Activated T-helper 9 cell treated with anti-CD3 and anti-CD28 coated beads, Interleukin-2, amount 50 U/mL, for 16 hours (primary cell): Measurements from ENCODE around the gene ARHGEF40.
"Not testable (repeated sequence)": the region's sequence is repeated elsewhere in the genome, so short reads cannot be mapped to it uniquely, and the experiment has no call there.

Experiments
- DNase-seq: peaks from one replicate; pipeline ENCODE4 v3.0.0-alpha.2; 2020; ENCODE audit warnings: low read depth

ARHGEF40 gene

GRCh38 chr14:21039585-21040369, 30.3 kb upstream of the ARHGEF40 start:
- DNase-seq, result no peak

DNA sequence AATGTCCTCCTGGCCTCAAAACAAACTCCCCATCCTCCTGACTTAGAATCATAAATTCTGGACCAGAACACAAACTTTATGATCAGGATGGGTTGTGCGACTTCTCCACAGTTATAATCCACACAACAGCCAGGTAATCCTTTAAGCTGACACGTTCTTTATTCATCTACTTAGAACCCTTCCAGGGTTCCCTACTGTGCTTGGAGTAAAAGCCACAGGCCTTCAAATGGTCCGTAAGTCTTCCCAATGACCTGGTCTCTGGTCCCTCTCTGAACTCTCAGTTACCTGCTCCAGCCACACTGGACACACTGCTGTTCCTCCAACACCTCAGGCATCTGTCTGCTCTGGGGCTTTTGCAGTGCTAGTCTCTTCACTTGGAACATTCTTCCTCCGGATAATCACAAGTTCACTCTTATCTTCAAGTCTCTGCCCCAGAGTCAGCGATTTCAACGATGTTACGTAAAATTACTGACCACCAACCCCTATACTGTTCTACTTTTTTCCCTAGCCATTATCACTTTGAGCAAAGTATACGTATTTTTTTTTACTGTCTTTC, 29.7 kb upstream of the ARHGEF40 start:
- no peak for DNase-seq

GRCh38 chr14:21040941-21041340, 29.2 kb upstream of the ARHGEF40 start:
- not testable (repeated sequence) for DNase-seq

DNA sequence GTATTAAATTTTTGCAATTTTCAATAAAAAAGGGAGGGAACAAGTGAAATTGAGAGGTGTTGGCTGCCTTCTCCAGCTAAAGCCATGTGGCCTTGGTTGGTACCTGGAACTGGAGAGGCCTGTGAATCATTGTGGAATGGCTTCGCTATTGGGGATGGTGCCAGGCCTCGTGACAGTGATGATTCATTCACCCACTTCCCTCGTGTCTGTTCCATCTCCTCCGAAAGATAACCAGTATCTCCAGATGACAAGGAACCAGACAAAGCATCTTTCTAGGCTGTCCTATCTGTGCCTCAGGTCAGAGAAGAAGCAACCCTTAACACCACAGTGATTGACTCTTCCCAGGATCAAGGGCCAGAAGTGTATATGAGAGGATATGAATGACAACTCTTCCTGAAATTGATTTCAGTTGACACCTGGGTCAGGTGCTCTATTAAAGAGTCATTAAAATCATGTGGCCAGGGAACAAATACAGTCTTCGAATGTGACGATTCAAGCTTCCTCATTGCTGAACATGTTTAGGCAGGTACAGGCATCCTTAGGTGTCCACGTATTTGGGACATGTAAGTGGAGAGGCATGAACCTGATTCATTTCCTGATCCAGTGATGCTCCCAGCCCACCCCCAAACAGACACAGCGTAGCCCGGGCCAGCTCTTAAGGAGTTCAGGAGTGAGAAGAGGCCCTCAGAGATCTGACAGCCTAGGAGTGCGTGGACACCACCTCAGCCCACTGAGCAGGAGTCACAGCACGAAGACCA, 28.2 kb upstream of the ARHGEF40 start, which contains the start of gene RNASE7:
Gene RNASE7, plus strand, starts transcription at position 687 of the 758 bp plus-strand sequence. CDS start 631 bp downstream, outside the sequence.
- no peak for DNase-seq

- DNase-seq, result no peak
Observed at GRCh38 chr14:21042918-21043317, 27.2 kb upstream of the ARHGEF40 start.

GRCh38 chr14:21043387-21043973, 26.6 kb upstream of the ARHGEF40 start:
- DNase-seq, result no peak

DNA sequence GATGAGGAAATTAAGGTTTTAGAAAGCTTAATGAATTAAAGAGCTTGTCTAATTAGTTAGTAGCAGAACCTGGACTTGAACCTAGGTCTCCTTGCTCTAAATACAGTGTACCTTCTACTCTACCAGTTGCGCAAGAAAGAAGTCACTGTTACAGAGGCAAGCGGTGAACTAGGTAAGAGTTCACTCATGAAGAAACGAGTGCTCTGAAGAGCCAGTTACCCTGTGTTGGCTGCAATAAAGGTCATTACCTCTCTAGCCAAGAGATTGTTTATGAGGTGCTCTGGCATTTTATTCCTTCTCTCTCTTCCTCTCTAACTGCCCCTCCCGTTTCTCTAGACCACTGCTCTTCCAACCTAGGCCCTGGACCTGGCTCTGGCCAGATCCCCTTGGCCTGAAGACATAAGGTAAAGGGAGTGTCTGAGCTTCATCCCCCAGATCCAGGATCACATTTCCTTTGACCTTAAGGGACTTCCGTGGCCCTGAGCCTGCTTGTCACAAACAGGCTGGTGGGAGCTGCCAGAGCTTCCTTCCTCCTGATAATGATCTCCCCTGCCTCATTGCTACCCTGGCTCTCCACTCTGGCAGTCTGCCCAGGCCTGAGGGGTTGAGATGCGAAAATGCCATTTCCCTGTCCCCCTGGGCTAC, 26.0 kb upstream of the ARHGEF40 start:
- DNase-seq, result no peak

DNA sequence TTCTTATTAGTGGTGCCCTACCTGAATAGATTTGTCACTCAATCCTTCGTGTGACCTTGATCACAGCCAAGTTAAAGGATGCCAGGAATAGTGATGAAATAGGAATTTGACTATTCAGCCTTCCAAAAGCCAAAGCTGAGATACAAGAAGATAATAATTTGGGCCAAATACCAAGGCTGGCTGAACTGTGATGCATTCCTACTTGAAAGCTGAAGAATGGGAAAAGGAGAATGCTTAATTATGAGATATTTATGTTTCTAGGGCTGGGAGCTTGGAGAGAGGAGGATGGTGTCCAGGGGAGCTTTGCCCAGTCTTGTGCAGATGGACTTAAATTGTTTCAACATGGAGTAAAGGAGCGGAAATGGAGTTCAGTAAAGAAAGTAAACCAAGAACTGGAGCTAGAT, 22.7 kb upstream of the ARHGEF40 start:
- DNase-seq, result no peak

GRCh38 chr14:21048638-21049037, 21.5 kb upstream of the ARHGEF40 start:
- DNase-seq, result no peak

DNA sequence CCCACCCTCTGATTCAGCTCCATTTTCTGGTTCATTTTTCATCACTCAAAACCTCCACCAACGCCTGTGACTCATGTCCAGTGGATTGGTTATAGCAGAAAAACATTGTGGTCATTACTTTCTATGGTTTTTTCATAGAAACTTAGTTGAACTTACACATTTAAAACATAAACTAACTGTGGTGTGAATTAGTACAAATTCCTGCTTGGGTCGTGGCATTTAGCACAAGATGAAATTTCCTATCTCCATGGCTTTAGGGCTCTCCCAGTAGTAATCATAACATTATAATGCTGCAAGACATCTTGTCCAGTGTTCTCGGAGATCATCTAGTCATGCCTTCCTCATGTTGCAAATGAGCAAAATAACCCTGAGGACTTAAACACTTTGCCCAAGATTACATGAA, 20.8 kb upstream of the ARHGEF40 start:
- no peak for DNase-seq

- no peak for DNase-seq
Observed at GRCh38 chr14:21050597-21050996, 19.5 kb upstream of the ARHGEF40 start.

DNA sequence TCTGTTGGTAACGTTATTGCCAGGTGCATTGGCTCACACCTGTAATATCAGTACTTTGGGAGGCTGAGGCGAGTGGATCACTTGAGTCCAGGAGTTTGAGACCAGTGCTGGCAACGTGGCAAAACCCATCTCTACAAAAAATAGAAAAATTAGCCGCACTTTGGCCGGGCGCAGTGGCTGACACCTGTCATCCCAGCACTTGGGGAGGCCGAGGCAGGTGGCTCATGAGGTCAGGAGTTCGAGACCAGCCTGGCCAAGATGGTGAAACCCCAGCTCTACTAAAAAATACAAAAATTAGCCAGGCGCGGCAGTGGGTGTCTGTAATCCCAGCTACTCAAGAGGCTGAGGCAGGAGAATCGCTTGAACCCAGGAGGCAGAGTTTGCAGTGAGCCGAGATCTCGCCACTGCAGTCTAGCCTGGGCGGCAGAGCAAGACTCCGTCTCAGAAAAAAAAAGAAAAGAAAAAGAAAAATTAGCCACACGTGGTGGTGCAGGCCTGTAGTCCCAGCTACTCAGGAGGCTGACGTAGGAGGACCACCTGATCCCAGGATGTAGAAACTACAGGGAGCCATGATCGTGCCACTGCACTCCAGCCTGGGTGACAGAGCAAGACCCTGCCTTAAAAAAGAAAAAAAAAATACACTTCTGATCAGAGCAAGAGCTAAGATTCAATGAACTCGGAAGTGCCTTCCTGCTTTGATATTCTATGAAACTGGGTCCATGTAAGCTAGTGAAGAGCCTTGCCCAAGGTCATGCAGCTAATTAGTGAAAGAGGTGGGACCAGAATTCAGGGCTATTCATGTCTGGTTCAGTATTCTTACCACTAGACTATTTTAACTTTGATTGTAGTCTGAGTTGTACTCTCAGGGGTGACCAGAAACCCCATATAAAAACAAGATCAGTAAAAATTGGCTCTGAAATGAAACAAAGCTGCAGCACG, 16.7 kb upstream of the ARHGEF40 start:
- no peak for DNase-seq

GRCh38 chr14:21054123-21054767, 15.9 kb upstream of the ARHGEF40 start:
- no peak for DNase-seq

GRCh38 chr14:21054768-21055145, 15.3 kb upstream of the ARHGEF40 start:
- no peak for DNase-seq

GRCh38 chr14:21055432-21056117, 14.5 kb upstream of the ARHGEF40 start:
- no peak for DNase-seq

DNA sequence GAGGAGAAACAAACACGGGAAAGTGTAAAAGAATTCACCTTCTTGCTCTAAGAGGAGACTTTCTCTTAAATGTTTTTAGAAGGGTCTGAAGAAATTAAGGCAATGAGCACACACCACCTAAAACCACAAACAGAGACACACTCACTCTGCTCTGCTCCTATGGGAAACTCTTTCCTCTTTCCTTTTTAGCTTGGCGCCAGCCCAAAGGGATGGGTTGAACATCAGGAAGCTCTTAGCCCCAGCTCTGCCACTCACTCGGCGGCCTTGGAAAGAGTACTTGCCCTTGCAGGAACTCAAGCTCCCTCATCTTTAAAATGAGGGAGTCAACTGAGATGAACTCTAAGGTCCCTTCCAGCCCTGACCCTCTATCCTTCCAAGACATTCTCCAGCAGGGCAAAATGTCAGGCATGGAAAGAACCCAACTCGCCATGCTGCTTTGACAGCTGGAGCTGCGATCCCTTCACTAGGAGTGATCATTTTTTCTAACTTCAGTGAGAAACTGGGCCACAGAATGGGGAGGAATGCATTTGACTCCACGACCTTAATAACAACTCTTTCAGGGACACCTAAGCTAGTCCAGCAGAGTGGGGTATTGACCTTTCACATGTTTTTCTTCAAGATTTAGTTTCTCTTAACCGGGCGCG, 13.5 kb upstream of the ARHGEF40 start:
- no peak for DNase-seq

DNA sequence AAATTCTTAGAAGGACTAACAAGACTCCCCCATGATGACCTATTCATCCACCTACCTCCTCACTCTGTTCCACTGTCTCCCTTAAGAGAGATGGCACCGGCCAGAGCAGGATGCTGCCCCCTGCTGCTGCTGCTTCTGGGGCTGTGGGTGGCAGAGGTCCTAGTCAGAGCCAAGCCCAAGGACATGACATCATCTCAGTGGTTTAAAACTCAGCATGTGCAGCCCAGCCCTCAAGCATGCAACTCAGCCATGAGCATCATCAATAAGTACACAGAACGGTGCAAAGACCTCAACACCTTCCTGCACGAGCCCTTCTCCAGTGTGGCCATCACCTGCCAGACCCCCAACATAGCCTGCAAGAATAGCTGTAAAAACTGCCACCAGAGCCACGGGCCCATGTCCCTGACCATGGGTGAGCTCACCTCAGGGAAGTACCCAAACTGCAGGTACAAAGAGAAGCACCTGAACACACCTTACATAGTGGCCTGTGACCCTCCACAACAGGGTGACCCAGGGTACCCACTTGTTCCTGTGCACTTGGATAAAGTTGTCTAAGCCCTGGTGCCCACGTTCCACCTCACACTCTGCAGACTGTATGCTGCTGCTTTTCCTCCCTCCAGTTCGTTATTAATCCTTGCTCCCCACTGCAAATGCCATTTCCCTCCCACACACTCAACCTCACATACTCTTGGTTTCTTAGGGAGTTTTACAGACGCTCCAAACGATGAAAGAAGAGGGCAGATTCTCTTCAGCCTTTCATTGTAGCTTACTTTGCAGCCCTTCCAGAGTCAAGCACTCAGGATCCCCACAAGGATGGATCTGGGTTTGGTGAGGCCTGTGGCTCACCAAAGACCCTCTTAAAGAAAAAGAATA, 12.1 kb upstream of the ARHGEF40 start, which contains the start of gene RNASE8:
Gene RNASE8, plus strand, starts transcription at position 20 of the 873 bp plus-strand sequence. Its CDS starts 71 bp downstream, at position 91.
- DNase-seq, result no peak

DNA sequence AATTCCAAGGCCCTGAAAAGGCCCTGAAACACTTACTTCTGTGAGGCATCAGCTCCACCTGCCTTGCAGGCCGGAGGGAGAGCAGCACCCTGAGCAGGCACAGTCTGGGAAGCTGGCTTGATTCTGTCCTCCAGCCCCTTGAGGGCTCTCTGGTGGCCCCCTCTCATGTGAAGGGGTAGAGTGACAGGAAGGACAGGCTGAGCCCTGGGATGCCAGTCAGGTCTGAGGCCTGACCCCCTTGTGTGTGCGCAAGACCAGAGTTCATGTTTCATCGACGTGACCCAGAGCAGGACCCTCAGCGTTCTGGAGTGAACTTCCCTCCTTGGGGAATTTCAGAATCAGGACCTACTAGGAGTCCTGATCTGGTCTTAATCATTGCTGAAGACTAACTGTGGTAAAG, 11.2 kb upstream of the ARHGEF40 start:
- DNase-seq, result no peak
